GM12878 (cell line): ENCODE results near the gene KLK6.

Experiments used
- CBFB ChIP-seq: IDR thresholded peaks from 2 replicates; pipeline ENCODE4 v1.6.1; 2016; ENCODE audit warnings: antibody characterized with exemption, low read depth
- CBX5 ChIP-seq: sonication (generic); IDR thresholded peaks from 2 replicates; pipeline ENCODE4 v1.6.1; 2016; ENCODE audit warnings: low read depth, moderate library complexity, mild to moderate bottlenecking, inconsistent platforms
- JUND ChIP-seq: IDR thresholded peaks from 2 replicates; pipeline ENCODE4 v1.6.1; 2012; ENCODE audit warnings: low read depth, mild to moderate bottlenecking, low read length, improper control_type of control experiment, moderate library complexity
- MXI1 ChIP-seq: fragments of 150-350 bp; IDR thresholded peaks from 2 replicates; pipeline ENCODE4 v1.6.1; 2011; ENCODE audit warnings: low read depth, mild to moderate bottlenecking, inconsistent platforms, low read length, improper control_type of control experiment
- POLR2A ChIP-seq: IDR thresholded peaks from 2 replicates; pipeline ENCODE4 v1.6.1; 2011; ENCODE audit warnings: low read depth, mild to moderate bottlenecking, low read length

DNA sequence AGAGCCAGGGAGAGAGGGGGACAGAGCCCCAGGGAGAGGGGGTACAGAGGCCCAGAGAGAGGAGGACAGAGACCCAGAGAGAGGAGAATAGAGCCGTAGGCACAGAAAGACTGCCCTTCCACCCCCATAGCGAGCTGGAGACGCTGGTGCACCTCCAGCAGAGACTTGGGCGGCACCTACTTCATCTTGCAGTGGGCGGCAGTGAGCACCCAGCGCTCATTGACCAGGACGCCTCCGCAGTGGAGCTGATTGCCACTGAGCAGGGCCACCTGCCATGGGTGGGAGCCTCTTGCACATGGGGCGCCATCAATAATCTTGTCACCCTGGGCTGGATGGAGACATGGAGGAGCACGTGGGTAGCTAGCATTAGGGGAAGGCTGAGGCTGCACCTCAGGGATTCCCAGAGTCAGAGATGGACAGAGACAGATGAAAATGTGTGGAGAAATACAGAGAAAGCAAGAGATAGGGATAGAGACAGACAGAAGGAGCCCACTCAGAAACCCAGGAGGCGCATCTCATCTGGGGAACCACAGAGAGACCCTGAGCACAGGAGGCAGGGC is 12.3 kb upstream of the KLK6 start:
- no peak for TF ChIP-seq CBX5
- no peak for TF ChIP-seq JUND
- no peak for TF ChIP-seq MXI1
- TF ChIP-seq CBFB, result no peak
- no peak for TF ChIP-seq POLR2A
